Small intestine (tissue), 7 donors: ENCODE measurements around the gene TMEM31. TPM values are rescaled to one million over a fixed set of nuclear protein-coding genes. Genes with fewer than 3 reads are reported as not detected.
"Not testable (repeated sequence)": the region's sequence is repeated elsewhere in the genome, so short reads cannot be mapped to it uniquely, and the experiment has no call there.

ENCODE experiments used
- DNase-seq, 2 donors: peaks; one replicate each; pipeline versions ENCODE4 v3.0.0 to v3.0.0-alpha.2; 2013
- FAIRE-seq: peaks from 2 replicates; lab custom pipeline; 2012; peaks lifted over from hg19 to GRCh38; lab: Jason Lieb, UNC
- H3K27ac ChIP-seq, 3 donors: one replicate each; pipeline ENCODE4 v1.5.1; 2013; ENCODE audit warnings: low read length in 2 of 3, mild to moderate bottlenecking in 2 of 3, control low read depth in 1 of 3, inconsistent platforms in 1 of 3, low read depth in 1 of 3, moderate library complexity in 1 of 3
- H3K27me3 ChIP-seq, 3 donors: one replicate each; pipeline ENCODE4 v1.6.1; 2013; ENCODE audit warnings: low read length in 3 of 3, inconsistent platforms in 1 of 3; ENCODE audit not compliant: control insufficient read depth in 3 of 3, insufficient read depth in 3 of 3
- H3K36me3 ChIP-seq, 3 donors: one replicate each; pipeline ENCODE4 v1.6.1; 2013; ENCODE audit warnings: low read length in 3 of 3, inconsistent platforms in 1 of 3, low read depth in 1 of 3, mild to moderate bottlenecking in 1 of 3, moderate library complexity in 1 of 3; ENCODE audit not compliant: control insufficient read depth in 3 of 3, insufficient read depth in 2 of 3
- H3K4me1 ChIP-seq, 3 donors: one replicate each; pipeline ENCODE4 v1.6.1; 2013; ENCODE audit warnings: low read length in 2 of 3, inconsistent platforms in 1 of 3, low read depth in 1 of 3, mild to moderate bottlenecking in 1 of 3, moderate library complexity in 1 of 3; ENCODE audit not compliant: control insufficient read depth in 3 of 3, insufficient read depth in 2 of 3
- H3K4me3 ChIP-seq, 3 donors: one replicate each; pipeline ENCODE4 v1.5.1; 2013; ENCODE audit warnings: low read length in 3 of 3, control low read depth in 1 of 3, inconsistent platforms in 1 of 3, low read depth in 1 of 3, mild to moderate bottlenecking in 1 of 3, moderate library complexity in 1 of 3
- H3K9me3 ChIP-seq, 2 donors: one replicate each; pipeline ENCODE4 v1.6.1; 2013; ENCODE audit warnings: low read depth in 1 of 2, low read length in 1 of 2; ENCODE audit not compliant: control insufficient read depth in 2 of 2, insufficient read depth in 1 of 2
- WGBS, 3 donors: extraction: QIAGEN DNeasy Blood & Tissue Kit; methylation state at CpG; one replicate each; pipeline ENCODE4 v1.1.7; 2013; 5-methylcytosine and 5-hydroxymethylcytosine counted together
- polyA plus RNA-seq, 4 donors: library from polyadenylated mRNA; stranded (reverse) in 3 of 4; unstranded in 1 of 4; fragments of 200-250 nt in 3 of 4; fragments of 120-200 nt in 1 of 4; gene quantifications; one replicate each; pipeline versions ENCODE4 v1.2.1 to v1.2.3, GENCODE V29; 2013
- donor health status: healthy with polysubstance abuse.
- donor health status: control.
- donor health status: control.
- donor health status: Bipolar disorder and iron deficiency.
- donor health status: healthy.

The TMEM31 gene
- polyA plus RNA-seq, 4 donors = 0.13 TPM; not detected in 3

- 49 to 79% (median 54%) methylated on average over 4 of the region's 4 CpGs for WGBS, 3 donors
- Histone ChIP-seq H3K9me3 (no peaks in the 10 kb centered on the region), H3K4me1 (no peaks in the 10 kb centered on the region), H3K4me3 (no peak overlapping the region), H3K27ac (no peak overlapping the region), H3K27me3 (no peaks in the 10 kb centered on the region), H3K36me3 (no peaks in the 10 kb centered on the region)
- DNase-seq (no peak), FAIRE-seq (no peak)
Measured at GRCh38 chrX:103754401-103754800, 43.7 kb downstream of the TMEM31 start.

DNA sequence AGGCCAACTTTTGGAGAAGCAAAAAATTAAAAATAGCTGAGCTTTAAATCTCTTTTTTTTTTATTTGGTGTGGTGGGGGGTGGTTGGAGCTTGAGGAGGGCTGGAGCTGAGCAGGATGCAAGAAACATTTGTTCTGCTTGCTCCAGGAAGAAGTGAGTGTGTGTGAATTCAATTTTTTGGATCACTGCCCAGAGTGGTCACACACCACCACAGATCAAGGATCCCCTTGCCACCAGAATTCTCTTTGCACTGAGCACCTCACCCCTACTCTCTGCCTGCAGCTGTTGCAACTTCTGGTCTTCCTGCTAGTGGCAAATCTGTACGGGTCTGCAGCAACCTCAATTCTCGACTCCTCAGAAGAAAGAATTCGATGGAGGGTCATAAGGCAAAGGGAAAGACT lies 46.0 kb downstream of the TMEM31 start:
- 55 to 73% (median 69%) methylated on average over 3 of the region's 3 CpGs for WGBS, 3 donors
- FAIRE-seq = no peak
- no peaks in the 10 kb centered on the region for H3K27me3 ChIP-seq
- no peak overlapping the region for H3K27ac ChIP-seq
- H3K4me1 ChIP-seq = no peaks in the 10 kb centered on the region
- H3K36me3 ChIP-seq = no peaks in the 10 kb centered on the region
- H3K4me3 ChIP-seq = no peak overlapping the region
- DNase-seq = no peak
- no peaks in the 10 kb centered on the region for H3K9me3 ChIP-seq

DNA sequence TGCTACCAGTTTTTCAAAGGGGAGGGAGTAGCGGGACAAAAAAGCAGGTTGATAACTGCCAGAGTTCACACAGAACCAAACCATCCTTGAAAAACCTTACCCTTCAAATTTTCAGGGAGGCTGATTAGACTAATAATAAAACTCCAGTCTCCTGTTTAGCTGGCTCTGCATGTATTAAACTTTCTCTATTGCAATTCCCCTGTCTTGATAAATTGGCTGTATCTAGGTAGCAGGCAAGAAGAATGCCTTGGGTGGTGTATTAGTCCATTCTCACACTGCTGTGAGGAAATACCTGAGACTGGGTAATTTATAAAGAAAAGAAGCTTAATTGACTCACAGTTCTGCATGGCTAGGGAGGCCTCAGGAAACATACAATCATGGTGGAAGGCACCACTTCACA lies 47.8 kb downstream of the TMEM31 start:
- Histone ChIP-seq H3K9me3 (no peaks in the 10 kb centered on the region), H3K27ac (no peak overlapping the region), H3K4me3 (no peak overlapping the region), H3K36me3 (no peaks in the 10 kb centered on the region), H3K4me1 (no peaks in the 10 kb centered on the region), H3K27me3 (no peaks in the 10 kb centered on the region)
- 92 to 100% (median 93%) methylated on average over 1 of the region's 1 CpG for WGBS, 3 donors
- FAIRE-seq (no peak), DNase-seq (no peak)

DNA sequence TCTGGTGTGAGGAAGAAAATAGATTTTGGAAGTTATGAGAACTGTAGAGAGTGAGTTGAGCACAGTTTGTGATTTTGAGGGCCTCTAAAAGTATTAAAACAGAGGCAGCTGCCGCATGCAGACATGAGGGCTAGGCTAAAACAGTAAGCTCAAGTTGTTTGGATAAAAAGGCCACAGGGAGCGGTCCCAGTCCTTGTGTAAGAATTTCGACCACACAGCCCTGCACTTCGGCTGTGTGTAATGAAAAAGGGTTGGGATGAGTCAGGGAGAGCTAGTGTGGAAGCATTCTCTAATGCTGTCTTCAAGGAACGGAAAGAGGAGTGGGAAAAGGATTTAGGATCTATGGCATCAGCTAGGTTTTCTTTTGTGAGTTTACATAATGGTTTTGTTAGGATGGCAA lies 52.8 kb downstream of the TMEM31 start:
- H3K4me3 ChIP-seq, FAIRE-seq, H3K4me1 ChIP-seq: not testable (repeated sequence)

More for the DNA sequence above, 52.8 kb downstream of the TMEM31 start:
- H3K27ac ChIP-seq, DNase-seq, H3K27me3 ChIP-seq, H3K36me3 ChIP-seq, H3K9me3 ChIP-seq: not testable (repeated sequence)
- WGBS, 3 donors = 75 to 89% (median 77%) methylated on average over 5 of the region's 5 CpGs

Other genes with a start within 250 kb of the TMEM31 start
- 1 to 10 TPM in 1 of 4 donors, under 1 TPM in 1, not detected in 2; 0.25 to 1.2 TPM for gene RAB40A, start 191.4 kb upstream of the TMEM31 start, polyA plus RNA-seq
- 10 to 100 TPM; 13.0 to 90.8 (median 63.5) TPM for gene TCEAL4, start 125.4 kb upstream of the TMEM31 start, polyA plus RNA-seq
- gene TCEAL3, start 102.9 kb upstream of the TMEM31 start, polyA plus RNA-seq = 10 to 100 TPM in 2 of 4 donors, 1 to 10 TPM in 2; 2.2 to 18.6 (median 11.2) TPM
- 10 to 100 TPM; 17.9 to 33.0 (median 26.9) TPM for gene TCEAL1, start 81.9 kb upstream of the TMEM31 start, polyA plus RNA-seq
- gene MORF4L2, start 24.2 kb upstream of the TMEM31 start, polyA plus RNA-seq = 100 to 1,000 TPM; 195 to 360 (median 258) TPM
- gene PLP1, start 65.9 kb downstream of the TMEM31 start, polyA plus RNA-seq = 1 to 10 TPM in 3 of 4 donors, not detected in 1; 1.9 to 7.6 (median 5.8) TPM
- 1 to 10 TPM in 2 of 4 donors, under 1 TPM in 1, not detected in 1; 0.27 to 1.7 (median 1.1) TPM for gene RAB9B, start 121.3 kb downstream of the TMEM31 start, polyA plus RNA-seq